Kasumi-1 (cell line): ENCODE results near the gene EHD3.
A peak's percentile ranks its signal among the peaks of the same experiment; 100 is the strongest.

ENCODE experiments used
- DNase-seq, 2 experiments: peaks; one replicate each; lab custom pipeline; 2025; lab: John Stamatoyannopoulos, UW

Gene EHD3

DNA sequence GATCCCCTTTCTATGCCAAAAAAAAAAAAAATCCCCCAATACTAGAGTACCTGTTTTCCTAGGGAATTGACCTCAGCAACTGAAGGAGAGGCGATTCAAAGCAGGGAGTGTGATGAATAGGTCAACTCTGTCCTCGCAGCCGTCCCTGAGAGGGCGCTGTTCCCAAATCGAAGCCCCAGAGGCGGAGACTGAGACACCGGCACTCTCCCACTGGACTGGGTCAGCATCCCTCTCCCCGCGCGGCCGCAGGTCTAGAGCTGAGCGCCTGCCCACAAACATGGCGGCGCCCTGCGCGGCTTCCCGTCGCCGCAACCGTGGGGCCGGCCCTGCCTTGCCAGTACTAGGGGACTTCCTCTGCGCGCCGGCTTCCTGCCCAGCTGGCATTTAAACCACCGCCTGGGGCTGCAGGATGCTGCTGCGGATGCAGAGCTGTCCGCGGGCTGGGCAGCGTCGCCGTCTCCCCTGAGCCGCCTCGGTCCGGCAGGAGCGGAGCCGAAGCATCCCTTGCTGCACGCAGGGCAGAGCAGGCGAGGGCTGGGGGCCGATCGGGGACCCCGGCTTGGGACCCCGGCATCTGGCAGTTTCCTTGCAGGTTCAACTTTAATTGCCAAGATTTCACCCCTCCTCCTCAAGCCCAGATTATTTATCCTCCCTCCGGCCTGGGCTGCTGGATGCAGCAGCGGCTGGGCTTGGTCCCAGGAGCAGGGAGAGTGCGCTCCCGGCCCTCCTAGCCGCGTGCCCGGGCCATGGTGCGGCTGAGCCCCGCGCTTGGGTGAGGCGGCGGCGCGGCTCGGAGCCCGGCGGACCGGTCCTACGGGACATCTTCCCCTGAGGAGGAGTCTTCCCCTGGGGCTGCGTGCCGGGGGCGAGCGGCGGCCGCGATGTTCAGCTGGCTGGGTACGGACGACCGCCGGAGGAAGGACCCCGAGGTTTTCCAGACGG lies at the start of gene EHD3:
Gene EHD3, plus strand, starts transcription at position 412 of the 942 bp plus-strand sequence. Its CDS starts 470 bp downstream, at position 882.
- peak; percentile 22 to 37 for DNase-seq

DNA sequence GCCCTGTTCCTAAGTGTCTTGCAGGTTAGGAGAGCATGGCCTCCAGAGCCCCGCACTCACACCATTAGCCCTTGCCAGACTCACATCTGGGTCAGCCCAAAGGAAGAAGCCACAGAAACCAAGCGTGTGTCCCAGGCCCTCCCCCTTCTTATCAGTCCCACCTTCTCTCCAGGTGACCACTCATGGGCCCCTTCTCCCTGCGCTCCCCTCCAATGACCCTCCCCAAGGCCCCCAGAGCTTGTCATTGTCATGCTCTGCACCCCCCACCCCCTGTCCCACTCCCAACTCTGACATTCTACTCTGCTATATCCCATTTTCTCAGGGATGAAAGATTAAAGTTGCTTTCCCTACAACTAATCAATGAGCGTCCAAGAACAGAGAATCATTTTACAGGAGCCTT lies 46.8 kb upstream of the EHD3 start:
- DNase-seq: no peak

DNA sequence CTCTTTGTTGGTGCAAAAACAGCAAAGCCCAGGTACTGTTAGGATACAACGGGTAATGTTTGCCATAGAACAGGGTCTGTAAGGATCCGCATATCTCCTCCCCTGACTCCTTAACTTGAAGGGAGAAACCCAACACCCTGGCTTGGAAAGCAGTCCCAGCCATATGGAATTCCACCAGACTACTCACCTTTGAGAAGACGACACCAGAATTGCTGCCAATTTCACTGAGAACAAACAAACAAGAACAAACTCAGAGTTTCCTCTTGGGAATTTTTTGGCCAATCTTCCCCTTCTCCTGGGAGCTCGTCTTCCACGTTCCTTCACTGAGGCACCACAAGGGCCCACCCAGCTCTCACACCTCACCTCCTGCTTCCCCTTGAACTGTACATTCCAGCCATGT lies 45.8 kb upstream of the EHD3 start:
- no peak for DNase-seq

DNA sequence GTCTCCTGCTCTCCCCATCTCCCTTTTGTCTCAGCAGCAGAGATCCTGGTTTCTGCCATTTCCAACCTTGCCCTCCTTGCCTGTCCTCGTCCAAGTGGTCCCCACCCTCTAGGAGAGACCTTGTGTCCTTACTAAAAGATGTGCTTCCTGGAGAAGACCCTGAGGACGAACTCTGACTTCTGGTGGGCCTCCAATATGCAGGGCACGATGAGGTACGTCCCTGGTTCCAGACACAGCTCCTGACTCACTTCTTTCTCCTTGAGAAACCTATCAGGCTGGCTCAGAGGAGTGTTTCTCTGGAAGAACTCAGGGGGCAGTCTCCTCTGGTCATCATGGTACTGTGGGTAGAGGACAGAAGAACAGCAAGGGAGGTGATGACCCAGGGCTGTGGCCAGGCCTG lies 44.8 kb upstream of the EHD3 start:
- no peak for DNase-seq

DNA sequence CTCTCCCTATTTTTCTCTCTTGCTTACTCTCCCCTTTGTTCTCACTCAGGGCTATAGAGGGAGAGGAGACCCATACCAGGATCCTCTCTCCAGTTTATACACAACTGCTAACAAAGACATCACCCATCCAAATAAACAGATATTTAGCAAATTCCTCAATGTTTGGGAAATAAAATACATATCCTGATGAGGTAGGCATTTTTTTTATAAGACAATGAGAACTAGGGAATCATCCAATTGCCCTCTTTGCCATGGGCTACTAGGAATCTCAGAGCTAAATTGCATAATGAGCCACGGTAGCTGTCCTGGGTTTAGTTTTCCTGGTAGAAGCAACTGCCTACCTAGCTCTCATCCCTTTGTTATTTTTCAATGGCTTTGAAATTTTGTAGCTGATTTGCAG lies 43.8 kb upstream of the EHD3 start:
- DNase-seq: no peak

DNA sequence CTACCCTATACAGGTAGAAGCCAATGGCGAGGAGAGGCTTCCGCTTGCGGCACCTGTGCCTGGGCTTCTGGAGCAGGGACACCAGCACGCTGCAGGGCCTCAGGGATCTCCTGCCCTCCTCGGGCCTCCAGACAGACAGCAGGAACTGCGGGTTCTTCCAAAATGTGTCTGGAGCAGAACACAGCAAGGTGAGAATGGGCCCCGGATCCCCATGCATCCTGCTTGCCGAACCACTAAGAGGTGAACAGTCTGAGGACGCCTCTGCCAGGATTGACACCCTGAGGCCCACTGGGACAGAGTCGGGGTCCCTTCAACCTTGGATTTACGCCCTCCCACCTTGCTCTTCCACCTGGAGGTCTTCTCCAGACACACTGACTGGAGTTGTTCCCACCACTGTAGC lies 42.0 kb upstream of the EHD3 start:
- no peak for DNase-seq

DNA sequence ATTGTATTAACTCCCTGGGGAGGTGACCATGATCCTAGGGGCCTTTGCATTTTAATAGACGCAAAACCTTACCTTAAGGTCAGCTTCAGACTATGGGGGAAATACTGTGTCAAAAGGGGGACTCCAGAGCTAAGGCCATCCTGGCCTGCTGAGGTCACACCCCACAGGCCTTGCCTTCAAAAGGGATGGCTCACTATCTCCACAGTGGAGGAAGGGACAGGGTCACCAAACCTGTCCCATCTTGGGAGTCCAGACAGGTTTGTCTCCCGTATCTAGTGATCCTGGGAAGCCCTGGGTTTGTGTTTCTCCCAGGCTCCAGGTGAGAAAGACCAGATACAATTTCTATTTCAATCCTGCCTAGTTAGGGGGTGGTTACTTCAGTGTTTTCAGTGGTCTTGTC lies 41.6 kb upstream of the EHD3 start:
- DNase-seq: no peak

DNA sequence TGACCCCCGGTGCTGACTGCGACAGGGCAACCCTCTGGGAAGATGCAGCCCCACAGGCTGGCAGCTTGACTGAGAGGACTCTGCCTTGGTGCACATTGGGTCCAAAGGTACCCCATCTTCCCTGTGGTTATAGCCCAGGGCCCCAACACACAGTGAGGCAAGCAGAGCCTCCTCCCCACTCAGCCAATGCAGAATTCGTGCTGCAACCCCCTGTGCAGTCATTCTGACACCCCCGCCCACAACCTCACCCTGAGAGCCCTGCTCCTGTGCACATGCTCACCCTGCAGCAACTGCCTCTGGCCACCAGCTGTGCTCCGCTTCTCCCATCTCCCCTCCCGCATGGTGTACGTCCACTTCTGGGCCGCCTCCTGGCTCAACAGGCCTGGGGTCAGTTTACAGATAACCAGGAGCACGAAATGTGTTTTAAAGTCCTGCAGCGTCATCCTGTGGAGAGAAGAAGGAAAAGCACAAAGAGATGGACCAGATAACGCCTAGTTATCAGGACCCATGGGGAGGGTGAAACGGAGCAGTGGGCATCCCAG lies 41.0 kb upstream of the EHD3 start:
- no peak for DNase-seq

DNA sequence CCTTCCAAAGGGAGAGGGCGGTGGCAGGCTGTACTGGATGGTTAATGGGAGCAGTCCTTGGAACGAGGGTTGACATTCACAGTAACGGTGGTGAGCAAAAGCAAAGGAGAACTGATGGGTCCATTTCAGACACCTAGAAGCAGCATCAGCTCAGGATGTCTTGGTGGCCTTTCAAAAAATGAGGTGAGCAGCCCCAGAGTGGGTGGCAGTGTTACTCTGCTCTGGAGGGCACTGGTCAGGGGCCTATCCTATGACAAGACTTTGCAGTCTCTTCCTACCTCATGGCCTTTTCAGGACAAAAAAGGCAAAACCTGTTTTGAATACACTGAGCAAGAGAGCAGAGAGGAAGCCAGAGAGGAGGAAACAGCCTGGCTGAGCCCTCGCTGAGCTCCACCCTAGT lies 40.1 kb upstream of the EHD3 start:
- DNase-seq: no peak

DNA sequence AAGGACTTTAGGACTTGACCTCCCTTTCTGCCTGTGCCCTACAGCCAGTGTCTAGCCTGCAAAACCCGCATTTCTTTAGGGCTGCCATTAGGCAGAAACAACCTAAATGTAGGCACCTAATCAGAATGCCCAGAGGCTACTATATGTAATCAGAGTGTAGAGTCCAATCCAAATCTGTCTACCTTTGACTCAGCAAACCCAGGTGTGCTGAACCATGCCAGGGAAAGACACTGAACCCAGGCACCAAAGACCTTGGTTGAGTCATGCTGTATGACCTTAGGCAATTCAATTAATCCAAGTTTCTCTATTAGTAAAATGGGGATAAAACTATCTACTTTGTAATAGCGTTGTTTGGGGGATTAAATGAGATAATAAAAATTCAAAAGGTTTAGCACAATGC lies 37.3 kb upstream of the EHD3 start:
- no peak for DNase-seq

DNA sequence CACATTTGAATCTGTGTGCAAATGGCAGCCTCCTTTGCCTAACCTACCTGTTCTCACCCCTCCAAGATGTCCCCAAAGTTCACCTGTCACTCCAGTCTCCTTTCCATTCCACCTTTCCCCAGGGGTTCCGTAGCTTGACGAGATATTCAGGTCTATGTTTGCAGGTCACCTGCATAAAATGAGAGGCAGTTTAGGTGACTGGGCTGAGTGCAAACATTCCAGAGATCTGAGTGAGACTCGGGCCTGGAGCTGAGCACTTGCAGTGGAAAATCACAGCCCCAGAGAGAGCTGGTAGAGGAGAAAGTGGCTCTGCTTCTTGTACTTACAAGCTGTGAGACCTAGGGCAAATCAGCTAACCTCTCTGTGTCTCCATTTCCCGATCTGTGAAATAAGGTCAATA lies 36.8 kb upstream of the EHD3 start:
- no peak for DNase-seq

DNA sequence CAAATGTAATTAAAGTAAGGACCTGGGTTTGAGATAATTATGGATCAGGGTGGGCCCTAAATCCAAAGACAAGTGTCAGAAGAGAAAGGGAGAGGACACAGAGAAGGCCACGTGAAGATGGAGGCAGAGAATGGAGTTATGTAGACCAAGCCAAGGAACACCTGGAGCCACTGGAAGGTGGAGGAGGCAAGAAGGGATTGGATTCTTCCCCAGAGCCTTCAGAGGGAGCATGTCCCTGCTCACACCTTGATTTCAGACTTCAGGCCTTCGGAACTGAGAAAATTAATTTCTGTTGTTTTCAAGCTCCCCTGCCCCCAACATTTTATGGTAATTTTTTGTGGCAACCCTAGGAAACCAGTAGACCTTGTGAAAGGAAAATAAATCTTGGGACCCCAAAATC lies 36.3 kb upstream of the EHD3 start:
- DNase-seq: no peak

DNA sequence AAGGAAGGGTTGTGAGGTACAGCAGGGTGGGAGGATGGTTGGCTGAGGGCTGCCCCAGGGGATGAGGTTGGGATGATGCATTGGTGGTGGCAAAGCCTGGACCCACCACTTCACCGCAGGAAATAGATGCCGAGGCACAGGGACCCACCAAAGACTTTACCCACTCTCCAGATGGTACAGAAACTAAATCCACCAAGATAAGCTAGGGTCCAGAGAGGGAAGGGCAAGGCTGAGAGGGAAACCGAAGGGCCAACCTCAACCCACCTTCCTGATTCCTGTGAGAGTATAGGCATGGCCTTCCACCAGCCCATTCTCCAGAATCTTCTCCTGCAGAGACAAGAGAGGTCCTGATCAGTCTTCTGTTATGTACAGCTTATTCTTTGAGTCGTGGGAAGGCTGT lies 34.7 kb upstream of the EHD3 start:
- no peak for DNase-seq

DNA sequence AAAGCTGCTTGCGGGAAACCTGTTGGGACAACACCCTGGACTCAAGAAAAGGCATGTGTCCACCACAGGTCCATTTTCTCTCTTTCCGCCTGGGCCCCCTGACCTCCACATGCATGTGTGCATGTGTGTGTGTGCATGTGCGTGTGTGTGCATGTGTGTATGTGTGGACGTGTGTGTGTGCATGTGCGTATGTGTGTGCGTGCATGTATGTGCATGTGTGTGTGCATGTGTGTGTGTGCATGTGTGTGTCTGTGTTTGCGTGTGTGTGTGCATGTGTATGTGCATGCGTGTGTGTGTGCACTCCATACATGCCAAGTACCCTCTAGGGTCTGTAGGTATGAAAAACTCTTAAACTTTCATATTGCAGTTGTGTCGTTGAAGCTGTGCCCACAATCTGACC lies 33.0 kb upstream of the EHD3 start:
- DNase-seq: no peak

DNA sequence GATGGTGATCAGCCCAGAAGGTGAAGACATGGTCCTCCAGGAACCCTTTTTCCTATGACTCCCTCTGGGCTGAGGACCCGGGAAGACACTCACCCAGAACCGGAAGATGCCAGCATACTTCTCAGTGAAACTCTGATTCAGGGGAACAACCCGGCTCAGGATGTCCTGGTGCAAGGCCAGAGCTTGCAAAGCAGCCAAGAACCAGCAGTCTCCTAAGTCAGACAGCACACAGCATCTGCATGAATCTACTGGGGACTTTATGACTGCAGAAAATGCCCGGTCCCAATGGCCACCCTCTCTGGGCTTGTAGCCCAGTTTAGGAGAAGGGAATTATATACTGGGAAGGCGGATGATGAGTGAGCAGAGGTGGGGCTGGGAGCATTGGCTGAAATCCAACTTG lies 31.9 kb upstream of the EHD3 start:
- no peak for DNase-seq

DNA sequence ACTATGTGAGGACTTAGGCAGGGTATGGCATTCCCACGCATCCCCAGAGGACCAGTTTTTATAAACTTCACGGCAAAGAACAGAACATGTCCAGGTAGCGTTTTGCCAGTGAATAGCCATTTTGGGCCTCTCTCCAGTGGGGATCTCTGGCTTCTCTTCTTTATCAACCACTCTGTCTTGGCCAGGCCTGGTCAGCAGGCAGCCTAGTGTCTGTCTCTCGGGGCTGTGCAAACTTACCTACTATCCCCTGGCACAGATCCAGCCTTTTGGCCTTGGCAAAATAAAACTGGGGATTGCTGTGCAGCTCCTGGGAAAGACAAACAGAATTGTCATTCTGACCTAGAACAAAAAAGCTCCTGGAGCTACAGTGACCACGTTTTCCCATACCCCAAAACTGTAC lies 31.1 kb upstream of the EHD3 start:
- DNase-seq: no peak

DNA sequence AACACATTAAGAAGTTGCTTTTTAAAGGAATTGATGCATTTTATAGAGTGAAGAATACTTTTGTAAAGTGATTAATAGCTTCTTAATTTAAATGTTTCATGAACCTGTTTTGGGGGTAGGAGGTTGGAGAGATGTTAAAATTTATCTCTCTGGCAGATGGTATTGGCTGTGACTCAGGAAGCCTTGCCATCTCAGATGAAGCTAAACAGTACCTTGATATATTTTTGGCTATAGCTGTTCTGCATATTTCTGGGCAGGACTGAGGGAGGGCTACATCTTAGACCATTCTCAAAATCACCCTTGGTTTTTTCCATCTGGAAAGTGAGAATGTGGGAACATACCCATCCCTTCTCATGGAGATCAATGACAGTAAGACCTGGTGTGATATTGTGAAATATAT lies 30.0 kb upstream of the EHD3 start:
- DNase-seq: no peak

DNA sequence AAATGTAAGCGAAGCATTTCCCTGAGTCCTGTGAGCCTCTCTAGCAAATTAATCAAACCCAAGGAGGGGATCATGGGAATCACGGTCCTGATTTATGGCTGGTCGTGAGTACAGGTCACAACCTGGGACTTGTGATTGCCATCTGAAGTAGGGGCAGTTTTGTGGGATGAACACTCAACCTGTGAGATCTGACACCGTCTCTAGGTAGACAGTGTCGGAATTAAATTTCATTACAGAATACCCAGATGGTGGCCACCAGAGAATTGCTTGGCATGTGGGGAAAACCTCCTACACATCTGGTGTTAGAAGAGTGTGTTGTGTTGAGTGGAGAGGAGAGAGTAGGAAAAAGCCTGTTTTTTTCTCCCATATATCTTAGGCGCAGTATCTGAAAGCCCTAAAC lies 29.2 kb upstream of the EHD3 start:
- DNase-seq: no peak

DNA sequence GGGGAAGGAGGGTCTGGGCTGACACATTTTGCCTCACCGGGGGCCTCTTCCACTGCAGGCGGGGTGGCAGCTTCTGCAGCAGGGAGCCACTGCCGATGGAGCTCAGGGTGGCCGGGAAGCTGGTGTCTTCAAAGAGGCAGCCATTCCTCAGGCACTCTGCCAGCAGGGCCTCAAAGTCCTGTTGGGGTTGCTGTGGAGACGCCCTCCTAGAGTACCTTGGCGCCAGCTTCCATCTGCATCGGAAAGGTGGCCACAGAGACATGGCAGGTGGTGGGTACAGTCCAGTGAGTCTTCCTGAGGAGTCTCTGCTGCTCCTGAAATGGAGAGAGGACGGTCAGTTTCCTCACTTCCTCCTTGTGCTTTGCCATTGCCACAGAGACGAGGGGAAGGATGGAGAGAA lies 28.8 kb upstream of the EHD3 start:
- DNase-seq: no peak

DNA sequence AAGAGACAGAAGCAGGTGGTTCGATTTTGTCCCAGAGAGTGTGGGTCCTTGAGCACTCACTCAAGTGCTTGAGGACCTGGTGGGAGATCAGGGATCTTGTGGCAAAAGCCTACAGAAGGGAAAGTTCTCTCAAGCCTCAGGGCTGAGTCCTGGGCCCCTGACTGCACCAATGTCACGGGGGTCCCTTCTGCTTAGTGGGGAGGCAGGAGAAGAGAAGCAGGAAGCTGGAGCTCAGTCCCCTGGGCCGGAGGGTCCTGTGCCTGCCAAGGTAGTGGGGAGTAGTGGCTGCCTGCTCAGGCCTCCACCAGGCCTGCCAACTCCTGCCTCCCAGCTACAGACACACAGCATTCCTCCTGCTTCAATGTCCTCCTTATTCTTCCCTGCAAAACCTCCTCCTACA lies 28.3 kb upstream of the EHD3 start:
- DNase-seq: no peak

DNA sequence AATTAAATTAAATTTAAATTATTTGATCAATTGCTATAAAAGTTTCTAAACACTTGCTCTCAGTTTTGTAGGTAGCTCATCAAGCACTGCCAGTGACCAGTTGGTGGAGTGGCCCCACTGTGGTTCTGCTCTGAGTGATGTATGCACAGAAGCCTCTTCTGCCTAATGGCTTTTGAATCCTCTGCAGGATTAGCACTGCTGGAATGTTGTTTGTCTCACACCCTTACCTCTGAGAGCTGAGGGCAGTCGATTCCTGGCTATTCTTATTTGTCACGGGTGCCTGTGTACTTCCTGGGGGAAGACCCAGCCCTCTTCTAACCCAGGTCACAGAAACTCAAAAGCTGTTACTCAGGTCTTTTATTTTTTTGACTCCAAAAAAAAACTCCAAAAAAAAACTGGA lies 26.2 kb upstream of the EHD3 start:
- DNase-seq: no peak

DNA sequence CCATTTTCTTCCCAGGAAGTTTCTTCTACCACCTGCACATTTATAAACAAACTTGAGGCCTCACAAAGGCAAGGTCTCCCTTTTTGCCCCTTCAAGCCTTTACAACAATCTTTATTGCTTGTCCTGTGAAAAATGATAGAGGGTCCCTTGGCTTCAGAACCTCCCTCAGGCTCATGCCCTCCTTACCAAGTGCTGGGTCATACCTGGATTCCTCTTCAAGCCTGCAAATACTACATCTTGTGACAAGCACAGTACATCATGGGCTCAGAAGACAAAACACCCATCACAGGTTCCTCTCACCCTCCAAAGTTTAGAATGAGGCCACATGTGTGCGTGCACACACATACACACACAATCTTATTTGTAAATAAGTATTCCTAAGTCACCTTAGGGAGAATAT lies 25.7 kb upstream of the EHD3 start:
- no peak for DNase-seq

DNA sequence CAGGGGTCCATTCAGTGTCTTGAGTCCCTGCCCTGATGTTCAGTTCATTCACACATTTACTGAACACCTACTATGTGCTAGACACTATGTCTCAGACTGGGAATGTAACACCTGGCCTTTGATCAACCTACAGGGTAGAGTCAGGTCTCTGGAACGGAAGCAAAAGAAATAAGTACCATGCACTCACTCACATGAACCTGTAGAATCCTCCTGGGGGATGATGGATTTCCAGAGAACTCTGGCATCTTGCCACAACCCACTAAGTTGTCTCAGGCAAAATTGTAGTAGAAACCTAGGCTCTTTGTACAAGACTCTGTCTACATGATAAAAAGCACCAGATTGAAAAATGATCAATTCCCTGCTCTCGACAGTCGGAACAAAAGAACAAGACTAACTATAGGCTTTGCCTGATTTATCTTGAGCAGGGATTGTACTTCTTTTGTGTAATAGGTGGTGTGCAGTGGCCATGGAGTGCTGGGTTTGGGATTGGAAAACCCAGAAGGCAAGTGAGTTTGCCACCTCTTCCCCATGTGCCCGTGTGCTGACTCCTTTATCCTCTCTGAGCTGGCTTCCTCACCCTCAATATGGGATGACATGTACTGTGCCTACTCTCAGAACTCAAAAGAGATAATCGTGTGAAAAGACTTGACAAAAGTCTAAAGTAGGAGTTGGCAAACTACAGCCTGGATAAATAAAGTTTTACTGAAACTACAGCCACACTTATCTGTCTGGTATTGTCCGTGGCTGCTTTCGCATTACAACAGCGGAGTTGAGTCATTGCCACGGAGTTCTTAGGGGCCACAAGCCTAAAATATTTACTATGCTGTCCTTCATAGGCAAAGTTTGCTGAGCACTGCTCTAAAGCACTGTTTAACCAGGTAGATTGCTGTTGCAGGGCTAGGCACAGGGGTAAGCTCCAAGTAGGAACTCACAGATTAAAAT lies 21.0 kb upstream of the EHD3 start:
- DNase-seq: no peak
